Measurements from ENCODE around the gene LRRC4C.

DNA sequence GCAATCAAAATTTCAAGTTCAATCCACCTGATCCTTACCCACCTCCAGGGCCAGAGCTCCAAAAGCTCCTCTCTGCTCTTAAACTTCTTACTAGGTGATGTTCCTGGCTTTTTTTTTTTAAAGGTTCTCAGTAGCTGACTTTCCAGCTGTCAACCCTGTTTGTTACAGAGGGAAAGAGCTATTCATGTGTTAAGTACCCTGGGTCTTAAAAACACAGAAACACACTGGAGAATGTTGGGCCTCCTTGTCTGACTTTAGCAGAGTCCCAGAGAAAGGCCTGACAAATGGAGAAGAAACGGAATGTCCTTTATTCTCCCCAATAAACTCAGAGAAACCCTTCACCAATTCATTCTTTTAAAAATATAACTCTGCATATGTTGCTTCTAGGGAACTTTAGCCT lies 3.2 kb downstream of the LRRC4C start:
- no peak for TF ChIP-seq POLR2AphosphoS5 (IDR thresholded peaks at IDR 0.05; ENCODE audit: low read depth, low read length)
- no peak for TF ChIP-seq POLR2A (IDR thresholded peaks at IDR 0.05; ENCODE audit: low read depth, low read length)
- no peak for TF ChIP-seq SPI1 (IDR thresholded peaks at IDR 0.05; ENCODE audit: low read depth, low read length)
- no peak for TF ChIP-seq TAF1 (IDR thresholded peaks at IDR 0.05; ENCODE audit: low read depth, low read length)
- no peak for TF ChIP-seq POU2F2 (IDR thresholded peaks at IDR 0.05; ENCODE audit: low read depth, low read length)

All from GM12891 (cell line).